NCI-H748 (cell line): Measurements from ENCODE around the gene SBK2.
A peak's percentile ranks its signal among the peaks of the same experiment; 100 is the strongest.
"Not testable (repeated sequence)": the region's sequence is repeated elsewhere in the genome, so short reads cannot be mapped to it uniquely, and the experiment has no call there.

ENCODE experiments used
- DNase-seq: peaks from one replicate; lab custom pipeline; 2025; ENCODE audit not compliant: unreplicated experiment; lab: John Stamatoyannopoulos, UW

The SBK2 gene

GRCh38 chr19:55535965-55536350, 975 bp downstream of the SBK2 start:
- no peak for DNase-seq

GRCh38 chr19:55535173-55535964, 1.6 kb downstream of the SBK2 start:
- no peak for DNase-seq

GRCh38 chr19:55534280-55534679, 2.7 kb downstream of the SBK2 start:
- not testable (repeated sequence) for DNase-seq

DNA sequence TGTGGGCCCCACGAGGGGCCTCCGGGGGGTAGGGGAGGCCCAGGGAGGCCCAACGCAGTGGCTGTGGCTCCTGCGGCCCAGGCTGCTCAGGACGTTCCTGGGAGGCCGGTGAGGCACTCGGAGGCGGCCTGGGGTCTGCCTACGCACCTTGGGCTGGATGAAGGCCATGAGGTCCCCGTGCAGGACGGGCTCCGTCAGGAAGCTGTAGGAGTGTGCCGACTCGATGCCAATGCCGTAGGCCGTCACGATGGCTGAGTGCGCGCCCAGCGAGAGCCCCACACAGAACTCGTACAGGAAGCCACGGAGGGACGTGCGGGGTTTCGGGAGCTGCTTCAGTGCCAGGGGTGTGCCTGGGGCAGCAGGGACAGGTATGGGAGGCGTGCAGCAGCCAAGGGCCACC, 5.9 kb downstream of the SBK2 start:
- DNase-seq = no peak

- no peak for DNase-seq
Measured at GRCh38 chr19:55529636-55530234, 7.2 kb downstream of the SBK2 start.

DNA sequence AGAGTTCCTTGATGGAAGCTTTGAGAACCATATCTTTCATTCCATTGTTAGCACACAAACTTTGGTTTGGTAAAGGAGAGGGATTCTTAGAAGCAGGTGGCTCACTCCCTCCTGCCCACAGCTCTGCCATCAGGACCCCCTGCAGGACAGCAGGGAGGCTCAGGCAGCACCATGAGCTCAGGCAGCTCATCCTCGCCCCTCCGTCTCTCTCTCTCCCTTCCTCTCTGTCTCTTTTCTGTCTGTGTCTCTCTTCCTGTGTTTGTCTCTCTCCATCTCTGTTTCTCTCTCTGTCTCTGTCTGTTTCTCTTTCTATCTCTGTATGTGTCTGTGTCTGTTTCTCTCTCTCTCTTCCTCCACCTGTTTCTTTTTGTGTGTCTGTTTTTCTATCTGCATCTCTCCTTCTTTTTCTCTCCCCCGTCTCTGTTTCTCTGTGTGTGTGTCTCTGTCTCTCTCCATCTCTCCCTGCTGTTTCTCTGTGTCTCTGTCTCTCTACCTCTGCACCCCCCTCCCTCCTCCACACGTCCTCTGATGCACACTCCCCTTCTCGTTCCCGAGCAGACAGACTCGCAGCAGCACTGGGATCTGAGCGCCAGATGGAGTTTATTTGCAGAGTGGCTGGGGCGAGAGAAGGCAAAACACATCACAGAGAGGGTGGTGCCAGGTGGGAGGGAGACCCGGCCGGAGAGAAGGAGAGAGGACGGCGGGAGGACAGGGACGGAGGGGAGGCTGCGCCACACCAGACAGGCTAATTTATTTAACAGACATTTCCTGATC, 8.7 kb downstream of the SBK2 start:
- peak; percentile 84 for DNase-seq

- DNase-seq = no peak
Measured at GRCh38 chr19:55527197-55528029, 9.5 kb downstream of the SBK2 start.

- DNase-seq = peak; percentile 62
Measured at GRCh38 chr19:55526216-55527196, 10.4 kb downstream of the SBK2 start.

- DNase-seq = no peak
Measured at GRCh38 chr19:55525289-55526101, 11.4 kb downstream of the SBK2 start.

- DNase-seq = no peak
Measured at GRCh38 chr19:55520691-55521292, 16.1 kb downstream of the SBK2 start.

GRCh38 chr19:55519451-55520311, 17.3 kb downstream of the SBK2 start:
- DNase-seq = no peak

GRCh38 chr19:55516878-55517620, 19.9 kb downstream of the SBK2 start:
- DNase-seq = peak; percentile 94

DNA sequence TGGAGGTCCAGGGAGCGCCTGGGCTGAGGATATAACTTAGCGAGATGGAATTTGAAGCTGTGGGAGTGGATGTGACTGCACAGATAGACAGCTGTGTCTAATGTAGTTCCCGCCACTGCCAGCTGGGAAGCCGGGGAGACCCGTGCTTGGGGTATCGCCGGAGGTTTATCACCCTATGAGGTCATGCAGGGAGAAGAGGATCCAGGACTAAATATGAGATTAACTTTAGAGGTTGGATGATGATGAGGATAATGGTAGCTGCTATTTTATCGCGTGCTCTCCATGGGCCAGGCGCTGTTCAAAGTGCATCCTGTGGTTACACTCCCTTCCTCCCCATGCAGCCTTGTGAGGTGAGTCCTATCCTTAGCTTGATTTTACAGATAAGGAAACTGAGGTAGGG, 28.8 kb downstream of the SBK2 start:
- no peak for DNase-seq

DNA sequence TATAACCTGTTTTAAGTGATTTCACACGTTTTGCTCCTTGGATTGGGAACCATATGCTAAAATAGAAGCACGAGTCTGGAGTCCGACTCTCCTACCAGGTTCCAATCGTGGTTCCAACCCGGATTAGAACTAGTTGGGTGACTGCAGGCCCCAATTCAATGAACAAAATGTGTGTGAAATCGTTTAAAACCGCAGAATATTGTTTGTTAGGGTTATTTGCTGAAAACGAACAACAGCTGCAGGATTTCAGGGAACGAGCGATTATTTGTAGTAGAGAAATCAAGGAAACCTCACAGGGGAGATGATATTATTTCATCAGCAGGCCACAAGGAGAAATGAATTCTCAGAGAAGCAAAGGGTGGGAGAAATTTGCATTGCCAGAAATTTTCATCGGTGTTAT, 32.0 kb downstream of the SBK2 start:
- no peak for DNase-seq

DNA sequence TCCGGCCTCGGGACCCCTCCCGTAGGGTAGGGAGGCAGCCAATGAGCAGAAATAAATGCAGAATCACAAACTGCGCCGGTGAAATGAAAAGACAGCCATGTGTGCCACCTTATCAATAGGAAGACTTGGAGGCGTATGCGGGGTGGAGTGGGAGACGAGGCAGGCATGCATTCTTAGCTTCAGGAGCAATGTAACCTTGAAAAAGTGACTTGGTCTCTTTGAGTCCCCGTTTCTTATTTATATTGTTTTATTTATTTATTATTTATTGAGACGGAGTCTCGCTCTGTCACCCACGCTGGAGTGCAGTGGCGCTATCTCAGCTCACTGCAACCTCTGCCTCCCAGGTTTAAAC, 32.7 kb downstream of the SBK2 start:
- DNase-seq = no peak

DNA sequence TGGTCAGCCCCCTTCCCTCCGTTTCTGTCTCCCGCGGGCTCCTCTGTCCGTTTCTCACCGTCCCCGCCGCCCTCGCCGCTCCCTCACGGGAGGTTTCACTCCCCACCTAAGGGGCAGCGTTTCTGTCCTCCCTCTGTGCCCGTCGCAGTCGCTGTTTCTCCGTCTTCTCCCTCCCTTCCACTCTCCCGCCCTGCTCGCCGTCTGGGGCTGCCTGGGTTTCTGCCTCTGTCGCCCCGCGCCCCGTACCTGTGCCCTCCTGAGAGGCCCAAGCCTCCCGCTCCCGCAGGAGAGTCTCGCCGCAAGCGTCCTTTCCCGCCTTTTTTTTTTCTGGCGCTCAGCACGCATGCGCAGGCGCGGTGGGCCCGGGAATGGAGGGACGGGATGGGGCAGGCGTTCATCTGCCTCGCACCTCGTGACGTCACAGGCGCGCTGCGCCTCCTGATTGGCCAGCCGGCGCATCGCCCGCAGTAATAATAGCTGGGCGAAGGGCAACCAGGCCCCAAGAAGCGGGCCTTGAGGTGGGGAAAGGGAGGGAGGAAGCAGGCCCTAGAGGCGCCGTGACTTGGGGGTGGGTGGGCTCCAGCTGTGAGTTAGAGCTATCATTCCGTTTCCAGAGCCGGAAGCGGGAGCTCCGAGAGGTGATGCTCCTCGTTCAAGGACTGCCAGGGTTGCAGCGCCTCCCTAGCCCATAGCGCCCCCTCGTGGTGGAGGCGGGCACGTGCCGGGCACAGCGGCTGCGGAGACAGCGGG, 33.3 kb downstream of the SBK2 start:
- peak; percentile 90 for DNase-seq

DNA sequence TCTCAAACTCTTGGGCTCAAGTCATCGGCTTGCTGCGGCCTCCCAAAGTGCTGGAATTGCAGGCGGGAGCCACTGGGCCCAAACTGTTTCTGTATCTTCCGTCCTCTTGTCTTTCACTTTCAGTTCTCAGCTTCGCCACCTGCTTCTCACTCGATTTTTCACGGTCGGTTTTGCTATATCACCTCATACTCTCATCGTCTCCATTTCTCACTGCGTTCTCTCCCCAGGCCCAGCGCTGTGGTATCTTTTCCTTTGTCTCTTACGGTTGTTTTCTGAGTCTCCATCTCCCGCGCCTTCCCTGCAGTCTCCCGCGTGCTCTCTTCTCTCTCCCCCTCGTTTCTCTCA, 33.8 kb downstream of the SBK2 start:
- DNase-seq = no peak
